BLaER1 (cell line): Measurements from ENCODE around the gene CHRM5.
A peak's percentile ranks its signal among the peaks of the same experiment; 100 is the strongest.

Source experiments
- H3K27ac ChIP-seq: shearing (Covaris generic); formaldehyde crosslinking; 2 replicates; pipeline ENCODE4 v1.8.1; 2022
- H3K27me3 ChIP-seq: shearing (Covaris generic); formaldehyde crosslinking; 2 replicates; pipeline ENCODE4 v1.8.1; 2022
- H3K36me3 ChIP-seq: shearing (Covaris generic); formaldehyde crosslinking; 2 replicates; pipeline ENCODE4 v1.8.1; 2022
- H3K4me1 ChIP-seq: shearing (Covaris generic); formaldehyde crosslinking; 2 replicates; pipeline ENCODE4 v1.8.1; 2022
- H3K4me2 ChIP-seq: shearing (Covaris generic); formaldehyde crosslinking; 2 replicates; pipeline ENCODE4 v1.8.1; 2022
- H3K4me3 ChIP-seq: shearing (Covaris generic); formaldehyde crosslinking; 2 replicates; pipeline ENCODE4 v1.8.1; 2022
- H3K9ac ChIP-seq: shearing (Covaris generic); formaldehyde crosslinking; 2 replicates; pipeline ENCODE4 v1.8.1; 2022
- H3K9me3 ChIP-seq: shearing (Covaris generic); formaldehyde crosslinking; 2 replicates; pipeline ENCODE4 v1.8.1; 2022
- H4K20me1 ChIP-seq: shearing (Covaris generic); formaldehyde crosslinking; 2 replicates; pipeline ENCODE4 v1.8.1; 2022
- Cebpa-rat ChIP-seq: shearing (Covaris generic); IDR thresholded peaks from 2 replicates; pipeline ENCODE4 v1.8.1; 2022

CHRM5 gene

DNA sequence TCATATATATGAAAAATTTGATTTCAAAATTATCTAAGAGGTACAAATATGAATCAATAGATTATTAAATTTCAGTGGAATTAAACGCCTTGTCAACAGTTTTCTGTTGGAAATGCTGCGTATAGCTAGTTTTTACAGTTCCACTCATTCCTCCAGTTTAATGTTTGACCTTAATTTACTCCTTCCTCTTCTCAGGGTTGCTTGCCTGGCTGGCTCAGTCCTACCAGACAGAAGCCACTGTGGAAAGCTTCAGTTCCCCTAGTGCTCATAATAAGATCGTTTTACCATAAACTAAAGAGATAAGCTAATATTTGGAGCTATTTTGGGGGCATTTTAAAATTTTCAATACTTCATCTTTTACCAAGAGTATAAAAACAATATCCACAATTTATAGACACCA, 110.6 kb downstream of the CHRM5 start:
- no peak for TF ChIP-seq Cebpa-rat
- Histone ChIP-seq H3K4me1 (no peaks in the 10 kb centered on the region), H3K4me2 (no peak overlapping the region), H3K9ac (no peak overlapping the region), H3K27me3 (no peaks in the 10 kb centered on the region), H3K4me3 (no peak overlapping the region), H3K9me3 (peaks cover 4% of the 10 kb centered on the region; the same call in 1 of the 2 replicates), H4K20me1 (no peaks in the 10 kb centered on the region), H3K27ac (no peak overlapping the region), H3K36me3 (peaks cover 12% of the 10 kb centered on the region)

DNA sequence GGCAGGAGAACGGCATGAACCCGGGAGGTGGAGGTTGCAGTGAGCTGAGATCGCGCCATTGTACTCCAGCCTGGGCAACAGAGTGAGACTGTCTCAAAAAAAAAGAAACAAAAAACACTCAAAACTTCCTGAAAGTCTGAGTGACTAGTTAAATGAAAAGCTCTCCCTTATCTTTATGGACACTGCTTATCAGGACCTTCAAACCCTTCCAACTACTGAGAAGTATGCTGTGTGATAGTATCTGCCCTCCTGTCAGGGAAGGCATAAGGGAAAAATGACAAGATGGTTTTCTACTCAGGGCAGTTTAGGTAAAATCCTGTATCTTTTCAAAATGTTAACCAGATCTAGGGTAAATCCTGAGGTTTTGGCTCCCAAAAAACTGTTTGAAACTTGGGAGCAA, 111.6 kb downstream of the CHRM5 start:
- no peak overlapping the region for H3K9ac ChIP-seq
- no peak overlapping the region for H3K4me3 ChIP-seq
- H3K36me3 ChIP-seq, result peaks cover 18% of the 10 kb centered on the region
- no peaks in the 10 kb centered on the region for H3K4me1 ChIP-seq
- no peak overlapping the region for H3K27ac ChIP-seq
- H4K20me1 ChIP-seq, result no peaks in the 10 kb centered on the region
- no peak overlapping the region for H3K4me2 ChIP-seq
- H3K27me3 ChIP-seq, result no peaks in the 10 kb centered on the region
- no peak for TF ChIP-seq Cebpa-rat
- H3K9me3 ChIP-seq, result peaks cover 4% of the 10 kb centered on the region; the same call in 1 of the 2 replicates

DNA sequence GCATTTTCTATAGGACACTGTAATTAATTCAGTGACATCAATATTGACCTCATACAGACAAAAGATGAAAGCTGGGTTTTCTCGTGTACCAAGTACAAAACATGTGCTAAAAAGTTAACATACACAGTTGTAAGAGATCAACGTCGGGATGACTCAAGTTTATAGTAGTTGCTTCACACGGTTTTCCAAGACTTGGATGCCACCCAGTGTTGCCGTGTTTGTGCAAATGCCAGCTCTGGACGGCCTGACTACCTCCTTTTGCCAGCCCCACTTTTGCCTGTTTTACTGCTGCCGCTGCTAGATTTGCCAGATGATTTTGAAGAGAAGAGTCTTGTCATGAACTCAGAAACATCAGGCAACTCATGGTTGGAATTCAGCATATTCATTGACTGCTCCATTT, 115.8 kb downstream of the CHRM5 start:
- Histone ChIP-seq H3K27ac (no peak overlapping the region), H3K4me1 (no peaks in the 10 kb centered on the region), H3K27me3 (no peaks in the 10 kb centered on the region), H3K9ac (no peak overlapping the region), H3K36me3 (peaks cover 55% of the 10 kb centered on the region), H3K4me3 (no peak overlapping the region), H3K4me2 (no peak overlapping the region), H3K9me3 (no peaks in the 10 kb centered on the region), H4K20me1 (no peaks in the 10 kb centered on the region)
- no peak for TF ChIP-seq Cebpa-rat

DNA sequence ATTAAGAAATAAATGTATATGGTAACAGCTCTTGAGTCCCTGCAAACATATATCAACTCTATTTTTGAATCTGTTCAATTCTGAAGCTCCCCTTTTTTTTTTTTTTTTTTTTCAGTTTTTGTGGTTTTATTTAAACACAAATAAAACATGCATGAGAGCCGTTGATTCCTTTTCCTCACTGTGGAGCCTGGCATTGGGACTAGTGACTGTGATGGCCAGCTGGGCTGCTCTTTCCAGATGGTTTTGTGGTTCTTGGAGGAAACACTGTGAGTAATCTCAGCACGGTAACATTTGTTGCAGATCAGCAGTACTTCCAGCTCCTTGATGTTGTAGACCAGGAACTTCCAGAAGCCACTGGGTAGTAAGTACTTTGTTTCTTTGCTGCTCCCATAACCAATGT, 117.4 kb downstream of the CHRM5 start:
- Histone ChIP-seq H3K27ac (no peak overlapping the region), H3K4me2 (no peak overlapping the region), H3K4me1 (no peaks in the 10 kb centered on the region), H3K9ac (no peak overlapping the region), H3K36me3 (peaks cover 64% of the 10 kb centered on the region), H3K27me3 (no peaks in the 10 kb centered on the region), H3K4me3 (no peak overlapping the region), H3K9me3 (no peaks in the 10 kb centered on the region), H4K20me1 (peaks cover 8% of the 10 kb centered on the region; the same call in 1 of the 2 replicates)
- no peak for TF ChIP-seq Cebpa-rat

DNA sequence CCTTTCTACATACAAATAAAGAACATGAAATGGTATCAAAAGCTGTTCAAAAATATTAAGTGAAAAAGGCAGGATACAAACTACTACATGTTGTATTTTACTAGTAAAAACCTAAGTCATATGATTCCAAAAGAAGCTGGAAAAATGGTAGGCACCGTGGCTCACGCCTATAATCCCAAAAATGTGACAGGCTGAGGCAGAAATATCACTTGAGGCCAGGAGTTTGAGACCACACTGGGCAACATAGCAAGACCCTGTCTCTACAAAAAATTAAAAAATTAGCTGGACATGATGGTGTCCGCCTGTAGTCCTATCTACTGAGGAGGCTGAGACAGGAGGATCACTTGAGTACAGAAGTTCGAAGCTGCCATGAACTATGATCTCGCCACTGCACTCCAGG, 131.6 kb downstream of the CHRM5 start:
- Histone ChIP-seq H3K4me1 (peaks cover 26% of the 10 kb centered on the region), H3K9ac (no peak overlapping the region), H4K20me1 (peaks cover 22% of the 10 kb centered on the region; the same call in 1 of the 2 replicates), H3K9me3 (peaks cover 16% of the 10 kb centered on the region; the same call in 1 of the 2 replicates), H3K4me2 (peak overlapping the region; percentile 82), H3K27me3 (no peaks in the 10 kb centered on the region), H3K27ac (no peak overlapping the region), H3K4me3 (0 out of 2 replicates have a peak overlapping the region, but pooled peaks have one; percentile 95), H3K36me3 (peaks cover 26% of the 10 kb centered on the region)
- no peak for TF ChIP-seq Cebpa-rat

DNA sequence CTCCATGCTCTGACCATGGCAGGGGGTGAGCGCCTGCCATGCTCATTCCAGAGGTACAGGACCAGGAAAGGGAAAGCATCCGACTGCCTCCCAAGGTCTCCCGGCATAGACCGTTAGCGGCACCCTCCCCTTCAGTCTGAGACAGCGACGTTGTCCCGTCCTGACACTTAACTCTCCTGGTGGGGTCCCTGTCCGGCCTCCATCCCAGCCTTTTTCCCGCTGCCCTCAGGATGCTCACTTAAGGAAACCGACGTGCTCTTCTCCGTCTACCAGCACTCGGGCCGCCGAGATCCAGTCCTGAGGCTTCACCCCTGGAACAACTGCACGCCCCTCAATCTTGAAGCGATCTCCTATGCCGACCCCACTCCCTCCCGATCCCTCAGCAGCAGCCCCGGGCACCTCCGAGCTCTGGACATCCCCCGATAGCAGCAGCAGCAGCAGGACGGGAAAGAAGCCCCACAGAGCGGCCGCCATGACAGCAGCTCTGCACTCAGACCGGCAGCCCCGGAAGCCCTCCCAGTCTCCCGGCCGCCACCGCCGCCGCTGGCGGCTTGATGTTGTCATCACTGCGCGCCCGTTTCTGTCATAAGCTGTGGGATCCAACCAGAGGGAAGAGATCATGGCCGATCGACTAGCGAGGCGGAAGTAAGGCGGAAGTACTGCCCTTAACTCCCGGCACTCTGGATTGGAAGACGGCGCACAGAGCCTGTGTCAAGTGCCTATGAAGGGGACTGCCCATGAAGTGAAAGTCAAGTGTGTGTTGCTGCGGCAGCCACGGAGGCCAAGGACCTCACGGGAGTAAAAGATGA, 133.3 kb downstream of the CHRM5 start, which contains the start of the genes EMC7 and PGBD4:
EMC7 (minus strand) TSS at position 497 of the 809 bp plus-strand sequence; CDS start at position 474, 23 bp downstream.
PGBD4 (plus strand) TSS at position 718 of the 809 bp plus-strand sequence. CDS start 449 bp downstream, outside the sequence.
- Histone ChIP-seq H3K4me1 (peaks cover 26% of the 10 kb centered on the region), H3K9ac (peak within 1 kb of the TSS; percentile 91), H3K4me2 (peak within 1 kb of the TSS; percentile 82), H3K9me3 (peaks cover 16% of the 10 kb centered on the region; the same call in 1 of the 2 replicates), H3K27me3 (no peaks in the 10 kb centered on the region), H3K4me3 (peak within 1 kb of the TSS; percentile 95), H4K20me1 (peaks cover 14% of the 10 kb centered on the region; the same call in 1 of the 2 replicates), H3K27ac (peak within 1 kb of the TSS; percentile 84), H3K36me3 (0 out of 2 replicates have a peak, but pooled peaks cover 14% of the 10 kb centered on the region)
- no peak for TF ChIP-seq Cebpa-rat

DNA sequence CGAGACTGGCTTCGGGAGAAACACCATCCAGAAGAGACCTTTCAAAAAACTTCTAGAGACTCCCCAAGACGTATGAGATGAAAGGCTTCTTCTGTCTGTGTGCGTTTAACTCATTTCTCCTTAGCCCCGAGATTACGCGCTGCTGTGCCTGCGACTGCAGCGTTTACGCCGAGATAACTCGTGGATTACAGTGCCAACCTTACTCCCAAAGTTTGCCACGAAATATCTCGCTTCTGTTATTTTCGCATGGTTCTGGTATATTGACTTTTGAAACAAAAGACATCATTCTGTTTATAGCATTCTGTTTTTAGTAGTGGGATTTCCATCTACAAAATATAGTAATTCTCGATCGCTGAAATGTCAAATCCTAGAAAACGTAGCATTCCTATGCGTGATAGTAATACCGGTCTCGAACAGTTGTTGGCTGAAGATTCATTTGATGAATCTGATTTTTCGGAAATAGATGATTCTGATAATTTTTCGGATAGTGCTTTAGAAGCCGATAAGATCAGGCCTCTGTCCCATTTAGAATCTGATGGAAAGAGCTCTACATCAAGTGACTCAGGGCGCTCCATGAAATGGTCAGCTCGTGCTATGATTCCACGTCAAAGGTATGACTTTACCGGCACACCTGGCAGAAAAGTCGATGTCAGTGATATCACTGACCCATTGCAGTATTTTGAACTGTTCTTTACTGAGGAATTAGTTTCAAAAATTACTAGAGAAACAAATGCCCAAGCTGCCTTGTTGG, 134.1 kb downstream of the CHRM5 start:
- H3K9ac ChIP-seq, result peak overlapping the region; percentile 91
- H3K4me3 ChIP-seq, result peak overlapping the region; percentile 95
- no peak for TF ChIP-seq Cebpa-rat
- H3K27me3 ChIP-seq, result no peaks in the 10 kb centered on the region
- H3K4me1 ChIP-seq, result peaks cover 26% of the 10 kb centered on the region
- H3K27ac ChIP-seq, result peak overlapping the region; percentile 68
- peaks cover 14% of the 10 kb centered on the region; the same call in 1 of the 2 replicates for H4K20me1 ChIP-seq
- 0 out of 2 replicates have a peak, but pooled peaks cover 13% of the 10 kb centered on the region for H3K36me3 ChIP-seq
- peak overlapping the region; percentile 69 for H3K4me2 ChIP-seq
- peaks cover 16% of the 10 kb centered on the region; the same call in 1 of the 2 replicates for H3K9me3 ChIP-seq

DNA sequence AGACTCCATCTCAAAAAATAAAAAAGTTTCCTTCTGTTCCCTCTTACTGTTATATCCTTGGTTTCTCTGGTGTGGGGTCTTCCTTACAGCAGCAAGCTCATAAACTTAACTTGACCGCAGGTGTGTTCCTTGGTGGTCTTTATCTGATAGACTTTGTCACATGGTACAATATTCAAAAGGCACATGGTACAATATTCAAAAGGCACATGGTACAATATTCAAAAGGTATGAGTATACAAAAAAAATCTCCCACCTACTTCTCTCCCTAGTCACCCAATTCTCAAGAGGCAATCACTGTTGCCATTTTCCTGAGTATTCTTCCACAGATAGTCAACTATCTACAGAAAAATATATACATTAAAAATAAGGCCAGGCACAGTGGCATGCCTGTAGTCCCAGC, 138.1 kb downstream of the CHRM5 start:
- no peak for TF ChIP-seq Cebpa-rat
- Histone ChIP-seq H3K9me3 (peaks cover 16% of the 10 kb centered on the region; the same call in 1 of the 2 replicates), H4K20me1 (no peaks in the 10 kb centered on the region), H3K4me1 (peaks cover 7% of the 10 kb centered on the region), H3K4me2 (no peak overlapping the region), H3K4me3 (no peak overlapping the region), H3K9ac (no peak overlapping the region), H3K36me3 (0 out of 2 replicates have a peak, but pooled peaks cover 9% of the 10 kb centered on the region), H3K27me3 (no peaks in the 10 kb centered on the region), H3K27ac (no peak overlapping the region)

DNA sequence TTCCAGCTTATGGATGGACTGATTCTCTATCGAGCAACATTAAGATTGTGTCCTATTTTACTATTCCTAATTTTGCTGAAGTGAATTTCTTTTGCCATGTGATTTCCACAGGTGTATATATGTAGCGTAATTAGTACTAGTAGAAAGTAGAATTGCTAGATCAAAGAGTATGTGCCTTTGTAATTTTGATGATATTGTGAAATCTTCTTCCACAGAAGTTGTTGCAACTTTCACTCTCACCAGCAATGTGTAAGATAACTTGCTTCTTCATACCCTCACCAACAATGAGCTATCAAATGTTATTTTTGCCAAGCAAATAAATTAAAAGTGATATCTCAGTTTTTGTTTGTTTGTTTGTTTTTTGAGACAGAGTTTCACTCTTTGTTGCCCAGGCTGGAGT, 139.0 kb downstream of the CHRM5 start:
- TF ChIP-seq Cebpa-rat, result no peak
- Histone ChIP-seq H3K27me3 (no peaks in the 10 kb centered on the region), H3K9ac (no peak overlapping the region)

More for the DNA sequence above, 139.0 kb downstream of the CHRM5 start:
- Histone ChIP-seq H3K36me3 (0 out of 2 replicates have a peak, but pooled peaks cover 9% of the 10 kb centered on the region), H4K20me1 (no peaks in the 10 kb centered on the region), H3K4me3 (no peak overlapping the region), H3K9me3 (peaks cover 16% of the 10 kb centered on the region; the same call in 1 of the 2 replicates), H3K4me2 (no peak overlapping the region), H3K27ac (no peak overlapping the region), H3K4me1 (peaks cover 6% of the 10 kb centered on the region)
